Endothelial cell of umbilical vein (primary cell): Measurements from ENCODE around the gene PARP12. TPM values are rescaled to one million over a fixed set of nuclear protein-coding genes. Genes with fewer than 3 reads are reported as not detected.

ENCODE experiments used
- BruUV-seq: library from RNA; stranded (reverse); fragments of 400-500 nt; replicated peaks from 2 replicates; lab custom pipeline; 2021; lab: Mats Ljungman, UMichigan
- CTCF ChIA-PET: fragments of 300-600, 350-600 bp; sonication (Branson Sonifier 250); formaldehyde crosslinking; loops from one replicate; lab custom pipeline; 2021; ENCODE audit warnings: antibody characterized with exemption, inconsistent platforms; lab: Charles Lee
- POLR2A ChIA-PET: fragments of 300-600, 350-600 bp; sonication (Branson Sonifier 250); formaldehyde crosslinking; loops from one replicate; lab custom pipeline; 2021; ENCODE audit warnings: antibody characterized with exemption, inconsistent platforms; lab: Charles Lee
- DNase-seq: peaks from one replicate; pipeline ENCODE4 v3.0.0-alpha.2; 2011; ENCODE audit warnings: low read depth, low spot score
- FAIRE-seq: peaks from 2 replicates; lab custom pipeline; 2011; peaks lifted over from hg19 to GRCh38; lab: Jason Lieb, UNC
- H2AFZ ChIP-seq: 2 replicates; pipeline ENCODE4 v1.6.0; 2012; ENCODE audit warnings: low read depth, low read length, control low read depth, inconsistent platforms
- H3K27ac ChIP-seq: 2 replicates; pipeline ENCODE4 v1.5.1; 2011; ENCODE audit warnings: low read depth, mild to moderate bottlenecking, control low read depth, low read length, moderate library complexity; ENCODE audit not compliant: insufficient read depth
- H3K27me3 ChIP-seq, 2 experiments: 2 replicates each; pipeline versions ENCODE4 v1.6.0 to v1.6.1; 2011; ENCODE audit warnings: low read length in 2 of 2, mixed read lengths in 1 of 2; ENCODE audit not compliant: control insufficient read depth in 2 of 2, insufficient read depth in 2 of 2
- H3K36me3 ChIP-seq, 2 experiments: 2 replicates in 1 of 2; 3 replicates in 1 of 2; pipeline ENCODE4 v1.5.1; 2011; ENCODE audit warnings: low read length in 2 of 2, mild to moderate bottlenecking in 1 of 2, moderate library complexity in 1 of 2; ENCODE audit not compliant: control insufficient read depth in 2 of 2, insufficient read depth in 2 of 2; ENCODE audit errors: extremely low read depth in 1 of 2
- H3K4me1 ChIP-seq: 3 replicates; pipeline ENCODE4 v1.5.1; 2011; ENCODE audit warnings: mild to moderate bottlenecking, low read length; ENCODE audit not compliant: control insufficient read depth, insufficient read depth; ENCODE audit errors: extremely low read depth
- H3K4me2 ChIP-seq: 2 replicates; pipeline ENCODE4 v1.6.1; 2011; ENCODE audit warnings: low read length, control low read depth, mixed read lengths; ENCODE audit not compliant: insufficient read depth
- H3K4me3 ChIP-seq, 3 experiments: fragments of 200-600 bp in 1 of 3; sonication (generic), shearing (Covaris generic) in 1 of 3; replicated peaks in 1 of 3; 2 replicates each; pipeline ENCODE4 v1.5.1; 2011 to 2016; ENCODE audit warnings: control low read depth in 3 of 3, low read length in 3 of 3, mild to moderate bottlenecking in 2 of 3, inconsistent platforms in 1 of 3, low read depth in 1 of 3, moderate library complexity in 1 of 3; ENCODE audit not compliant: insufficient read depth in 1 of 3
- H3K79me2 ChIP-seq: 2 replicates; pipeline ENCODE4 v1.6.0; 2012; ENCODE audit warnings: low read length, inconsistent platforms; ENCODE audit not compliant: control insufficient read depth, insufficient read depth
- H3K9ac ChIP-seq: replicated peaks from 2 replicates; pipeline ENCODE3; 2011; ENCODE audit warnings: low read length, control low read depth; ENCODE audit not compliant: insufficient read depth; ENCODE audit errors: extremely low read depth
- H3K9me1 ChIP-seq: replicated peaks from 3 replicates; pipeline ENCODE4 v1.6.0; 2011; ENCODE audit warnings: mild to moderate bottlenecking, low read length; ENCODE audit not compliant: control insufficient read depth, insufficient read depth; ENCODE audit errors: extremely low read depth
- H3K9me3 ChIP-seq: replicated peaks from 2 replicates; pipeline ENCODE4 v1.5.1; 2012; ENCODE audit warnings: low read length, inconsistent platforms; ENCODE audit not compliant: control insufficient read depth, insufficient read depth
- H4K20me1 ChIP-seq: replicated peaks from 2 replicates; pipeline ENCODE3; 2011; ENCODE audit warnings: mild to moderate bottlenecking, low read length; ENCODE audit not compliant: control insufficient read depth, insufficient read depth; ENCODE audit errors: extremely low read depth
- EZH2 ChIP-seq: IDR thresholded peaks from 2 replicates; pipeline ENCODE4 v1.6.1; 2012; ENCODE audit warnings: borderline replicate concordance, low read depth, mild to moderate bottlenecking, moderate library complexity, low read length, inconsistent platforms; ENCODE audit not compliant: severe bottlenecking
- FOS ChIP-seq: IDR thresholded peaks from 2 replicates; pipeline ENCODE4 v1.6.1; 2011; ENCODE audit warnings: mild to moderate bottlenecking, low read length, moderate library complexity, borderline replicate concordance; ENCODE audit not compliant: insufficient read depth
- GATA2 ChIP-seq: IDR thresholded peaks from 2 replicates; pipeline ENCODE4 v1.7.0; 2011; ENCODE audit warnings: low read depth, mild to moderate bottlenecking, moderate library complexity, mixed read lengths, low read length; ENCODE audit not compliant: insufficient read length, insufficient read depth
- JUN ChIP-seq: IDR thresholded peaks from 2 replicates; pipeline ENCODE4 v1.6.1; 2011; ENCODE audit warnings: borderline replicate concordance, low read depth; ENCODE audit not compliant: insufficient read length, insufficient read depth
- MYC ChIP-seq: IDR thresholded peaks from one replicate; pipeline ENCODE4 v1.6.1; 2011; ENCODE audit warnings: mild to moderate bottlenecking, low read depth, low read length
- POLR2A ChIP-seq: IDR thresholded peaks from 2 replicates; pipeline ENCODE4 v1.6.1; 2012; ENCODE audit warnings: low read depth, mild to moderate bottlenecking, control low read depth, low read length
- POLR2AphosphoS5 ChIP-seq: IDR thresholded peaks from 2 replicates; pipeline ENCODE4 v1.6.1; 2012; ENCODE audit warnings: low read depth, mild to moderate bottlenecking, control low read depth, low read length, moderate library complexity; ENCODE audit not compliant: insufficient read depth
- dilution Hi-C: fragments of 300-500 bp; cut with MboI; formaldehyde crosslinking; loops from one replicate; pipeline ENCODE4 v1.15.0; 2019; ENCODE audit warnings: low sequenced_read_pairs; ENCODE audit not compliant: extremely low pct_ligation_motif_present
- intact Hi-C: fragments of 100-400 bp; cut with micrococcal nuclease; formaldehyde crosslinking; loops from one replicate; pipeline ENCODE4 v1.10.0; 2022
- polyA plus RNA-seq, 4 experiments: library from polyadenylated mRNA; depleted of rRNA in 3 of 4; stranded (reverse) in 3 of 4; unstranded in 1 of 4; fragments of >200 nt; gene quantifications; 2 replicates each; pipeline versions ENCODE4 v1.2.1 to v1.2.3, GENCODE V29; 2011 to 2012; ENCODE audit warnings: missing spikeins in 1 of 4
- total RNA-seq: library from RNA; stranded (reverse); gene quantifications from 2 replicates; pipeline ENCODE4 v1.2.3, GENCODE V29; 2021
- TF ChIP-seq, protein P1 (sequence below): IDR thresholded peaks from 2 replicates; pipeline ENCODE4 v1.6.1; 2011; ENCODE audit not compliant: insufficient read depth, insufficient read length
- TF ChIP-seq, protein P2 (sequence below), 2 donors: IDR thresholded peaks; 1 replicate in 1 of 2; 2 replicates in 1 of 2; pipeline ENCODE4 v1.5.1; 2011; ENCODE audit warnings: low read length in 2 of 2, mild to moderate bottlenecking in 2 of 2, moderate library complexity in 2 of 2, control low read depth in 1 of 2, inconsistent platforms in 1 of 2, low read depth in 1 of 2; ENCODE audit not compliant: insufficient read depth in 1 of 2; ENCODE audit errors: extremely low read depth in 1 of 2

PARP12 gene
- total and polyA plus RNA-seq, 2 donors (not counting 3 experiments of a cell fraction or from before 2014, with no cell fraction given) = 65.4 to 83.2 TPM

DNA sequence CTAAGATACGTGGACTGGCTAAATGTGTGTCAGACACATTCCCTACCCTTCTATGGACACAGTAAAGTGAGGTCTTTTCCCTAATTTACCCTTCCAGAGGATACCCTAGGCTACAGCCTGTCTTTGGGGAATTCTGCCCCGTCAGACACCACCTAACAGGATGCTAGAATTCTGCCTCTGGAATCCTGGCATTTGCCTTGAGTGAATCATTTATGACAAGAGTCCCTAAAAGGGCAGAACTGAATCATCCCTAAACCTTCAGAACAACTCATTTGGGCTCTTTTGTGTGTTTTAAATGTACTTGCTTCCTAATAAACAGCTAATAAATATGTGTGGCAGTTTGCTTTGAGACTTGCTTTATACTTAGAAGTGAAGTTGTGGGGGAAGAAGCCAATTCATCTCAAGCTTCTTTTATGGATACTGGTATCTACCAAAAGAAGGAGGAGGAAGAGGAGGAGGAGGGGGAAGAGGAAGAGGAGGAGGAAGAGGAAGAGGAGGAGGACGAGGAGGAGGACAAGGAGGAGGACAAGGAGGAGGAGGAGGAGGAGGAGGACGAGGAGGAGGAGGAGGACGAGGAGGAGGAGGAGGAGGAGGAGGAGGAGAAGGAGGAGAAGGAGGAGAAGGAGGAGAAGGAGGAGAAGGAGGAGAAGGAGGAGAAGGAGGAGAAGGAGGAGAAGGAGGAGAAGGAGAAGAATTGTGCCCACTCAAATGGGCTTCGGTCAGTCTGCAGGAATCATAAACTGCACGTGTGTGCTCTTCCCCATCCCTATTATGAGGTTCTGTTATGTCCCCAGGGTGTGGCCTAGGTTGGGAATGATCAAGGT, 27.1 kb downstream of the PARP12 start:
- Histone ChIP-seq H4K20me1 (no peaks in the 10 kb centered on the region), H3K79me2 (peaks cover 34% of the 10 kb centered on the region), H3K27ac (peak overlapping the region; percentile 10), H3K9me3 (no peaks in the 10 kb centered on the region), H3K4me3 (no peak overlapping the region), H3K27me3 (no peaks in the 10 kb centered on the region), H3K9me1 (no peaks in the 10 kb centered on the region), H3K4me1 (peaks cover 42% of the 10 kb centered on the region), H3K4me2 (peak overlapping the region; percentile 10), H2AFZ (no peak overlapping the region), H3K9ac (no peak overlapping the region), H3K36me3 (peaks cover 6 to 16% of the 10 kb centered on the region in 2 experiments)
- TF ChIP-seq FOS (peak; percentile 85), MYC (no peak)
- ChIA-PET CTCF (interaction anchor here (0.6 to 1.7 kb wide), 3 partner anchors 17 to 24 kb away, joined by 3 to 6 read pairs (median 3); no protein-coding TSS in a partner anchor), POLR2A (no interaction called here)
- FAIRE-seq (peak; percentile 68), DNase-seq (peak; percentile 32)
- dilution Hi-C loops (no loop called here), intact Hi-C loops (no loop called here)
- BruUV-seq = no TSS peak

DNA sequence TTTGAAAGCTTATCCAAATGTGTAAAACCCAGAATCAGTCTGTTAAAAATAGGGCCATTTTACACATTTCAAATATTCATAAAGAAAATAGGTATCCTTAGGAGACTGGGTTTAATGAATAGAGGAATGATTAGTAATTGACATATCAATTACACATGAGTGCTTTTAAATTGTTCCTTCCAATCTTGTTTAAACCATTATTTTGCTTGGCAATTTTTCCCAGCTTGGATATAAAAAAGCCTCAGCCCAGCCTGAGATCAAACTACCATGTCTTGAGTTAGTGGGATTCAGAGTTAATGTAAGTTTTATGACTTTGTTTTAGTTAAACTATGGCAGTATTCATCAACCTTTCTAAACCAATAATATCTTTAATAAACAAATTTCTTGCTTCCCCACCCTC, 28.3 kb downstream of the PARP12 start:
- Histone ChIP-seq H3K27me3 (no peaks in the 10 kb centered on the region), H3K36me3 (peaks cover 6 to 16% of the 10 kb centered on the region in 2 experiments), H3K9me3 (no peaks in the 10 kb centered on the region), H3K9me1 (no peaks in the 10 kb centered on the region), H4K20me1 (no peaks in the 10 kb centered on the region), H3K4me3 (no peak overlapping the region), H3K79me2 (peaks cover 22% of the 10 kb centered on the region), H3K4me1 (peaks cover 32% of the 10 kb centered on the region), H3K4me2 (no peak overlapping the region), H3K27ac (no peak overlapping the region), H2AFZ (no peak overlapping the region), H3K9ac (no peak overlapping the region)
- no TSS peak for BruUV-seq
- dilution Hi-C loops = no loop called here
- FAIRE-seq (no peak), DNase-seq (no peak)
- TF ChIP-seq, protein P1, sequence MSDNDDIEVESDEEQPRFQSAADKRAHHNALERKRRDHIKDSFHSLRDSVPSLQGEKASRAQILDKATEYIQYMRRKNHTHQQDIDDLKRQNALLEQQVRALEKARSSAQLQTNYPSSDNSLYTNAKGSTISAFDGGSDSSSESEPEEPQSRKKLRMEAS = no peak
- TF ChIP-seq EZH2 (no peak), GATA2 (no peak), MYC (no peak), JUN (no peak), POLR2AphosphoS5 (no peak), FOS (no peak), POLR2A (no peak)
- TF ChIP-seq, protein P2, sequence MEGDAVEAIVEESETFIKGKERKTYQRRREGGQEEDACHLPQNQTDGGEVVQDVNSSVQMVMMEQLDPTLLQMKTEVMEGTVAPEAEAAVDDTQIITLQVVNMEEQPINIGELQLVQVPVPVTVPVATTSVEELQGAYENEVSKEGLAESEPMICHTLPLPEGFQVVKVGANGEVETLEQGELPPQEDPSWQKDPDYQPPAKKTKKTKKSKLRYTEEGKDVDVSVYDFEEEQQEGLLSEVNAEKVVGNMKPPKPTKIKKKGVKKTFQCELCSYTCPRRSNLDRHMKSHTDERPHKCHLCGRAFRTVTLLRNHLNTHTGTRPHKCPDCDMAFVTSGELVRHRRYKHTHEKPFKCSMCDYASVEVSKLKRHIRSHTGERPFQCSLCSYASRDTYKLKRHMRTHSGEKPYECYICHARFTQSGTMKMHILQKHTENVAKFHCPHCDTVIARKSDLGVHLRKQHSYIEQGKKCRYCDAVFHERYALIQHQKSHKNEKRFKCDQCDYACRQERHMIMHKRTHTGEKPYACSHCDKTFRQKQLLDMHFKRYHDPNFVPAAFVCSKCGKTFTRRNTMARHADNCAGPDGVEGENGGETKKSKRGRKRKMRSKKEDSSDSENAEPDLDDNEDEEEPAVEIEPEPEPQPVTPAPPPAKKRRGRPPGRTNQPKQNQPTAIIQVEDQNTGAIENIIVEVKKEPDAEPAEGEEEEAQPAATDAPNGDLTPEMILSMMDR (IDR thresholded peaks at IDR 0.05; ENCODE audit: extremely low read depth in 1 of 2, insufficient read depth in 1 of 2, low read depth in 1 of 2, low read length in 2 of 2) = no peak
- ChIA-PET CTCF (interaction anchor here (1.7 kb wide), 1 partner anchor 25 kb away, joined by 6 read pairs; no protein-coding TSS in a partner anchor), POLR2A (no interaction called here)
- intact Hi-C loops = no loop called here
